K562 (cell line): ENCODE results near the gene BARD1. TPM values are rescaled to one million over a fixed set of nuclear protein-coding genes. Genes with fewer than 3 reads are reported as not detected.

Experiments used
- ATAC-seq: fragments of 200-7000 bp; cut with Tn5 transposase; 3 replicates; pipeline ENCODE4 v1.9.1; 2020; ENCODE audit warnings: moderate library complexity
- BruUV-seq: library from RNA; stranded (reverse); fragments of 400-500 nt; replicated peaks from 2 replicates; lab custom pipeline; 2021; lab: Mats Ljungman, UMichigan
- CTCF ChIA-PET: fragments of 300-600 bp; formaldehyde crosslinking; extraction: SDS; loops from one replicate; lab custom pipeline; 2021; ENCODE audit warnings: low intra/inter-chr PET ratio; lab: Yijun Ruan, JAX
- POLR2A ChIA-PET: fragments of 300-600, 350-650 bp; sonication (Branson Sonifier 250); formaldehyde crosslinking; extraction: SDS; loops from one replicate; lab custom pipeline; 2021; ENCODE audit warnings: antibody characterized with exemption, inconsistent platforms; lab: Yijun Ruan, JAX
- DNase-seq, 4 experiments: peaks; one replicate each; pipeline versions ENCODE4 v3.0.0 to v3.0.0-alpha.2; 2011 to 2018; ENCODE audit warnings: low spot score in 3 of 4, mixed read lengths in 3 of 4; ENCODE audit errors: extremely low read depth in 1 of 4
- FAIRE-seq: peaks from 2 replicates; lab custom pipeline; 2011; peaks lifted over from hg19 to GRCh38; lab: Jason Lieb, UNC
- H2AFZ ChIP-seq: 2 replicates; pipeline ENCODE4 v1.6.0; 2011; ENCODE audit warnings: low read depth, low read length, control low read depth, inconsistent platforms
- H3K27ac ChIP-seq: fragments of 200-600 bp; 3 replicates; pipeline ENCODE4 v1.8.0; 2011; ENCODE audit warnings: low read depth, mild to moderate bottlenecking, control low read depth, inconsistent platforms, low read length, moderate library complexity, mixed read lengths; ENCODE audit errors: extremely low read depth
- H3K27me3 ChIP-seq, 2 experiments: fragments of 300-600 bp in 1 of 2; 2 replicates in 1 of 2; 3 replicates in 1 of 2; pipeline versions ENCODE4 v1.6.0 to v1.8.0; 2011; ENCODE audit warnings: inconsistent platforms in 2 of 2, low read length in 2 of 2, mild to moderate bottlenecking in 1 of 2, mixed read lengths in 1 of 2, moderate library complexity in 1 of 2; ENCODE audit not compliant: control insufficient read depth in 2 of 2, insufficient read depth in 2 of 2
- H3K36me3 ChIP-seq: fragments of 300-600 bp; 3 replicates; pipeline ENCODE4 v1.8.0; 2011; ENCODE audit warnings: mild to moderate bottlenecking, low read length, inconsistent platforms; ENCODE audit not compliant: control insufficient read depth, insufficient read depth
- H3K4me1 ChIP-seq, 2 experiments: fragments of 200-600 bp in 1 of 2; replicated peaks in 1 of 2; 2 replicates in 1 of 2; 3 replicates in 1 of 2; pipeline versions ENCODE4 v1.5.1 to v1.8.0; 2011; ENCODE audit warnings: inconsistent platforms in 2 of 2, low read length in 2 of 2, mild to moderate bottlenecking in 1 of 2, mixed read lengths in 1 of 2, moderate library complexity in 1 of 2; ENCODE audit not compliant: control insufficient read depth in 2 of 2, insufficient read depth in 2 of 2
- H3K4me2 ChIP-seq: 2 replicates; pipeline ENCODE4 v1.6.1; 2011; ENCODE audit warnings: low read length, control low read depth, inconsistent platforms, mixed read lengths; ENCODE audit not compliant: insufficient read depth
- H3K4me3 ChIP-seq: fragments of 200-600 bp; sonication (generic), shearing (Covaris generic); 2 replicates; pipeline ENCODE4 v1.5.1; 2016; ENCODE audit warnings: control low read depth, inconsistent platforms
- H3K79me2 ChIP-seq: fragments of 200-600 bp; 3 replicates; pipeline ENCODE4 v1.8.0; 2011; ENCODE audit warnings: low read length, inconsistent platforms; ENCODE audit not compliant: control insufficient read depth, insufficient read depth
- H3K9ac ChIP-seq, 2 experiments: 2 replicates each; pipeline versions ENCODE4 v1.6.0 to v1.6.1; 2011; ENCODE audit warnings: low read depth in 2 of 2, low read length in 2 of 2, control low read depth in 1 of 2, inconsistent platforms in 1 of 2, mild to moderate bottlenecking in 1 of 2, mixed read lengths in 1 of 2; ENCODE audit not compliant: insufficient read depth in 1 of 2
- H3K9me1 ChIP-seq: one replicate; pipeline ENCODE4 v1.6.0; 2011; ENCODE audit warnings: inconsistent platforms, mild to moderate bottlenecking, low read length, moderate library complexity; ENCODE audit not compliant: control insufficient read depth, insufficient read depth
- H3K9me3 ChIP-seq: replicated peaks from 2 replicates; pipeline ENCODE4 v1.5.1; 2011; ENCODE audit warnings: low read depth, low read length, inconsistent platforms; ENCODE audit not compliant: control insufficient read depth, insufficient read depth
- H4K20me1 ChIP-seq: replicated peaks from 2 replicates; pipeline ENCODE4 v1.6.1; 2011; ENCODE audit warnings: low read length, inconsistent platforms, mixed read lengths; ENCODE audit not compliant: control insufficient read depth, insufficient read depth
- ARHGAP35 ChIP-seq: fragments of 450-650 bp; IDR thresholded peaks from 2 replicates; pipeline ENCODE4 v1.6.1; 2018; ENCODE audit not compliant: partially characterized antibody
- CBX1 ChIP-seq: sonication (generic); IDR thresholded peaks from 2 replicates; pipeline ENCODE4 v1.6.1; 2016; ENCODE audit warnings: antibody characterized with exemption, low read depth, mild to moderate bottlenecking
- COPS2 ChIP-seq: fragments of 450-650 bp; conservative IDR thresholded peaks from 2 replicates; pipeline ENCODE4 v1.6.1; 2016; ENCODE audit warnings: mild to moderate bottlenecking, moderate library complexity
- FIP1L1 ChIP-seq: fragments of 200-400 bp; formaldehyde crosslinking; IDR thresholded peaks from 2 replicates; pipeline ENCODE4 v1.6.1; 2018; ENCODE audit warnings: mild to moderate bottlenecking, low read depth, low read length; ENCODE audit not compliant: poor library complexity, severe bottlenecking
- KLF10 ChIP-seq: fragments of 250-450 bp; sonication (Bioruptor Pico); IDR thresholded peaks from 2 replicates; pipeline ENCODE4 v1.6.1; 2021; ENCODE audit warnings: matching md5 sums
- LARP7 ChIP-seq: fragments of 450-650 bp; IDR thresholded peaks from 2 replicates; pipeline ENCODE4 v1.6.1; 2016
- LEF1 ChIP-seq: fragments of 450-650 bp; IDR thresholded peaks from 2 replicates; pipeline ENCODE4 v1.6.1; 2016; ENCODE audit warnings: mild to moderate bottlenecking
- RBM39 ChIP-seq: fragments of 200-400 bp; formaldehyde crosslinking; optimal IDR thresholded peaks from 2 replicates; pipeline ENCODE3; 2018; ENCODE audit warnings: low read depth, low read length
- TAF9B ChIP-seq: fragments of 450-650 bp; IDR thresholded peaks from 2 replicates; pipeline ENCODE4 v1.6.1; 2018; ENCODE audit warnings: mild to moderate bottlenecking; ENCODE audit not compliant: partially characterized antibody
- ZNF232 ChIP-seq: sonication (generic); formaldehyde crosslinking; IDR thresholded peaks from 2 replicates; pipeline ENCODE4 v1.8.0; 2022; ENCODE audit warnings: mild to moderate bottlenecking, missing genetic modification reagents
- ZNF507 ChIP-seq: conservative IDR thresholded peaks from 2 replicates; pipeline ENCODE4 v1.6.1; 2017; ENCODE audit warnings: missing genetic modification characterization, missing compliant biosample characterization
- ZNF584 ChIP-seq: fragments of 200-800 bp; sonication (Bioruptor generic); IDR thresholded peaks from 2 replicates; pipeline ENCODE4 v1.6.1; 2016; ENCODE audit warnings: low read depth, mild to moderate bottlenecking, missing genetic modification characterization, missing compliant biosample characterization
- ZSCAN32 ChIP-seq: fragments of 450-650 bp; formaldehyde crosslinking; IDR thresholded peaks from 2 replicates; pipeline ENCODE4 v1.4.0; 2020; ENCODE audit warnings: mild to moderate bottlenecking, moderate library complexity
- WGBS: fragments of 100-300 bp; shearing (Covaris generic); methylation state at CpG from one replicate; pipeline ENCODE4 v1.1.6; 2016; ENCODE audit warnings: low coverage, mixed read lengths; ENCODE audit not compliant: insufficient coverage; ENCODE audit errors: missing lambda C conversion rate; 5-methylcytosine and 5-hydroxymethylcytosine counted together
- in situ Hi-C: fragments of 300-500 bp; cut with MboI; formaldehyde crosslinking; loops from 4 replicates; pipeline ENCODE4 v1.15.0; 2018; ENCODE audit warnings: inconsistent platforms, mixed read lengths
- intact Hi-C: fragments of 100-400 bp; cut with micrococcal nuclease; formaldehyde crosslinking; loops from 2 replicates; pipeline ENCODE4 v1.14.2; 2022
- polyA plus RNA-seq, 8 experiments: library from polyadenylated mRNA; depleted of rRNA in 4 of 8; stranded (reverse) in 5 of 8; unstranded in 3 of 8; fragments of >200 nt; fragmentation: Nextera tagmentation in 2 of 8; fragmentation: Illumina TruSeq in 1 of 8; extraction: Ambion mirVana in 2 of 8; extraction: Trizol in 1 of 8; gene quantifications; 2 replicates each; pipeline versions ENCODE4 v1.2.1 to v1.2.3, GENCODE V29; 2011 to 2014; ENCODE audit warnings: inconsistent platforms in 1 of 8, missing spikeins in 1 of 8
- total RNA-seq, 7 experiments: library from RNA; depleted of rRNA in 6 of 7; stranded (reverse); fragments of >200 nt in 6 of 7; fragmentation: Illumina TruSeq in 2 of 7; extraction: Trizol in 2 of 7; gene quantifications; 2 replicates each; pipeline versions ENCODE4 v1.2.1 to v1.2.3, GENCODE V29; 2011 to 2021; ENCODE audit warnings: low replicate concordance in 1 of 7
- TF ChIP-seq, protein P1 (sequence below): fragments of 250-450 bp; sonication (Bioruptor Pico); IDR thresholded peaks from 2 replicates; pipeline ENCODE4 v1.8.0; 2022; ENCODE audit warnings: inconsistent platforms, mild to moderate bottlenecking, moderate library complexity, borderline replicate concordance
- TF ChIP-seq, protein P2 (sequence below): fragments of 450-650 bp; IDR thresholded peaks from 2 replicates; pipeline ENCODE4 v1.7.0; 2016; ENCODE audit warnings: borderline replicate concordance

Gene BARD1
- total and polyA plus RNA-seq, 9 of the 15 experiments (the other 6 are each of a cell fraction or from before 2014, with no cell fraction given), result 6.3 to 18.9 (median 11.3) TPM

DNA sequence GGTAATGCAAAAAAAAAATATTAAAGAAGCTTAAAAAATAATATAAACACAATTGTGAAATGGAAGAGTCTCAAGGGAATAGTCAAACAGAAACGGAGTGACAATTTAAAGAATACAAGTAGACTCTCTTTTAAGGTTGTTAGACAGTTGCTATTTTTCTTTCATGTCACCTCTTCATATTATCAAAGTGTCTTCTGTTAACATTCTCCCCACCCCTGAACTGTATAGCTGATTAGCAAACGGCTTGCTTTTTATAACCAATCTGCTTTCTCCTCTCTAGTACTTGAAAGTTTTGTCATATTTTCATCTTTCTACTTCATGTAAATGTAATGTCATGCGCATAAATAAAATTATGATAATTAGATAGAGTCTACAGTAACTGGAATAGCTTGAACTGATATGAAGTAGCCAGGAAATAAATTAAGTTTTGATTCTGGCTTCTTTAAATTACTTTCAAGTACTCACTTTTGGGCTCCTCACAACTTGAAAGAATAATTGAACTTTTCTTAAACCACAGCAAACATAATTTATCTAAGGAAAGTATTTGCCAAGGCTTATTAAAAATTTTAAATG, 37.0 kb downstream of the BARD1 start (continued):
- TF ChIP-seq, protein P1, sequence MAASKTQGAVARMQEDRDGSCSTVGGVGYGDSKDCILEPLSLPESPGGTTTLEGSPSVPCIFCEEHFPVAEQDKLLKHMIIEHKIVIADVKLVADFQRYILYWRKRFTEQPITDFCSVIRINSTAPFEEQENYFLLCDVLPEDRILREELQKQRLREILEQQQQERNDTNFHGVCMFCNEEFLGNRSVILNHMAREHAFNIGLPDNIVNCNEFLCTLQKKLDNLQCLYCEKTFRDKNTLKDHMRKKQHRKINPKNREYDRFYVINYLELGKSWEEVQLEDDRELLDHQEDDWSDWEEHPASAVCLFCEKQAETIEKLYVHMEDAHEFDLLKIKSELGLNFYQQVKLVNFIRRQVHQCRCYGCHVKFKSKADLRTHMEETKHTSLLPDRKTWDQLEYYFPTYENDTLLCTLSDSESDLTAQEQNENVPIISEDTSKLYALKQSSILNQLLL (CRISPR knock-in tag), result no peak
- no peak for TF ChIP-seq FIP1L1
- no peak for TF ChIP-seq ZNF584
- TF ChIP-seq CBX1, result no peak
- TF ChIP-seq LARP7, result no peak
- TF ChIP-seq RBM39, result no peak
- no peak for TF ChIP-seq KLF10 (CRISPR knock-in tag)
- TF ChIP-seq ZNF232 (CRISPR knock-in tag), result no peak
- TF ChIP-seq, all 486 proteins: peak for 0

DNA sequence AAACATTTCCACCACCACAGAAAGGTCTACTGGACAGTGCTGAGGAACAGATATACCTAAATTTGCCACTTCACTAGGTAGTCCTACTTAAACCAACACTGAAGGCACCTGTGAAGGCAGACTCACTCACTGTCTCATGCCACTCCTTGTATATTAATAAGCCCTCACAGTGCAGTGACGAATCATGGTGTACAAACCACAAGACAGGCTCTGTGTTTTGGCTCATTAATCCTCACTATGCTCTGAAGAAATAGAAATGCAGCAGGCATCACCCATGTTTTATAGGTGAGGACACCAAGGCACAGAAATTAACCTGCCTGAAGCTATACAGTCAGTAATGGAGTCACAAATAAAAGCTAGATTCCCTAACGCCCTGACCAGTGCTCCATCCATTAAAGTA, 44.3 kb downstream of the BARD1 start:
- Histone ChIP-seq H3K4me3 (no peak overlapping the region), H2AFZ (no peak overlapping the region), H3K4me1 (no peaks in the 10 kb centered on the region), H3K36me3 (peaks cover 51% of the 10 kb centered on the region), H3K9me1 (no peaks in the 10 kb centered on the region), H3K4me2 (no peak overlapping the region), H3K9me3 (no peaks in the 10 kb centered on the region), H3K79me2 (no peaks in the 10 kb centered on the region), H3K9ac (no peak overlapping the region), H4K20me1 (no peaks in the 10 kb centered on the region), H3K27me3 (no peaks in the 10 kb centered on the region), H3K27ac (no peak overlapping the region)
- intact Hi-C loops (no loop called here), in situ Hi-C loops (no loop called here)
- no peak for ATAC-seq
- 77% methylated on average over 2 of the region's 2 CpGs for WGBS
- BruUV-seq, result no TSS peak
- no peak for FAIRE-seq
- ChIA-PET CTCF (no interaction called here), POLR2A (no interaction called here)
- DNase-seq, result no peak
- TF ChIP-seq ARHGAP35 (no peak), TAF9B (no peak), ZNF507 (tag) (no peak), LEF1 (no peak), ZSCAN32 (CRISPR knock-in tag) (no peak), COPS2 (no peak)
- TF ChIP-seq, protein P2, sequence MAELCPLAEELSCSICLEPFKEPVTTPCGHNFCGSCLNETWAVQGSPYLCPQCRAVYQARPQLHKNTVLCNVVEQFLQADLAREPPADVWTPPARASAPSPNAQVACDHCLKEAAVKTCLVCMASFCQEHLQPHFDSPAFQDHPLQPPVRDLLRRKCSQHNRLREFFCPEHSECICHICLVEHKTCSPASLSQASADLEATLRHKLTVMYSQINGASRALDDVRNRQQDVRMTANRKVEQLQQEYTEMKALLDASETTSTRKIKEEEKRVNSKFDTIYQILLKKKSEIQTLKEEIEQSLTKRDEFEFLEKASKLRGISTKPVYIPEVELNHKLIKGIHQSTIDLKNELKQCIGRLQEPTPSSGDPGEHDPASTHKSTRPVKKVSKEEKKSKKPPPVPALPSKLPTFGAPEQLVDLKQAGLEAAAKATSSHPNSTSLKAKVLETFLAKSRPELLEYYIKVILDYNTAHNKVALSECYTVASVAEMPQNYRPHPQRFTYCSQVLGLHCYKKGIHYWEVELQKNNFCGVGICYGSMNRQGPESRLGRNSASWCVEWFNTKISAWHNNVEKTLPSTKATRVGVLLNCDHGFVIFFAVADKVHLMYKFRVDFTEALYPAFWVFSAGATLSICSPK, result no peak
